ENCODE measurements around the gene RHBDF1. TPM values are rescaled to one million over a fixed set of nuclear protein-coding genes. Genes with fewer than 3 reads are reported as not detected.

RHBDF1 gene
- total and polyA plus RNA-seq, 9 of the 15 experiments (the other 6 are each of a cell fraction or from before 2014, with no cell fraction given): 1.0 to 8.2 (median 4.2) TPM

DNA sequence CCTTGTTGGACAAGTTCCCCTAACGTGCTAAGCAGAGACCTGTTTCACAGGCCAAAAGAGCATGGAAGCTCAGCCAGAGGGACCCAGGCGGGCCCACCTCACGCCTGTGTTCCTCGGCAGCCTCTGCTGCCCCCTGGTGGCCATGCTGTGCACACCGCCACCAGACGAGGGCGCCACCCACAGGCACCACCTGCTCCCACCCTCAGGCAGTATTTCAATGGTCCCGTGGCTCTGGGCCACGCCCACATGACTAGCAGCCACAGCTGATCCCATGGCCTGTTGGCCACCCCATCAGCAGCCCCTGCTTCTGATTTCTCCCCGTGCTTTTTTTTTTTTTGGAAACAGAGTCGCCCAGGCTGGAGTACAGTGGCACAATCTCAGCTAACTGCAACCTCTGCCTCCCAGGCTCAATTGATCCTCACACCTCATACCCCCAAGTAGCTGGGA lies 24.5 kb upstream of the RHBDF1 start (continued):
- TF ChIP-seq NR2F6 (CRISPR knock-in tag; IDR thresholded peaks at IDR 0.05): no peak
- TF ChIP-seq RFX1 (IDR thresholded peaks at IDR 0.05): no peak
- TF ChIP-seq, protein P1, sequence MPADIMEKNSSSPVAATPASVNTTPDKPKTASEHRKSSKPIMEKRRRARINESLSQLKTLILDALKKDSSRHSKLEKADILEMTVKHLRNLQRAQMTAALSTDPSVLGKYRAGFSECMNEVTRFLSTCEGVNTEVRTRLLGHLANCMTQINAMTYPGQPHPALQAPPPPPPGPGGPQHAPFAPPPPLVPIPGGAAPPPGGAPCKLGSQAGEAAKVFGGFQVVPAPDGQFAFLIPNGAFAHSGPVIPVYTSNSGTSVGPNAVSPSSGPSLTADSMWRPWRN (IDR thresholded peaks at IDR 0.05; ENCODE audit: low read depth): no peak
- TF ChIP-seq, protein P2, sequence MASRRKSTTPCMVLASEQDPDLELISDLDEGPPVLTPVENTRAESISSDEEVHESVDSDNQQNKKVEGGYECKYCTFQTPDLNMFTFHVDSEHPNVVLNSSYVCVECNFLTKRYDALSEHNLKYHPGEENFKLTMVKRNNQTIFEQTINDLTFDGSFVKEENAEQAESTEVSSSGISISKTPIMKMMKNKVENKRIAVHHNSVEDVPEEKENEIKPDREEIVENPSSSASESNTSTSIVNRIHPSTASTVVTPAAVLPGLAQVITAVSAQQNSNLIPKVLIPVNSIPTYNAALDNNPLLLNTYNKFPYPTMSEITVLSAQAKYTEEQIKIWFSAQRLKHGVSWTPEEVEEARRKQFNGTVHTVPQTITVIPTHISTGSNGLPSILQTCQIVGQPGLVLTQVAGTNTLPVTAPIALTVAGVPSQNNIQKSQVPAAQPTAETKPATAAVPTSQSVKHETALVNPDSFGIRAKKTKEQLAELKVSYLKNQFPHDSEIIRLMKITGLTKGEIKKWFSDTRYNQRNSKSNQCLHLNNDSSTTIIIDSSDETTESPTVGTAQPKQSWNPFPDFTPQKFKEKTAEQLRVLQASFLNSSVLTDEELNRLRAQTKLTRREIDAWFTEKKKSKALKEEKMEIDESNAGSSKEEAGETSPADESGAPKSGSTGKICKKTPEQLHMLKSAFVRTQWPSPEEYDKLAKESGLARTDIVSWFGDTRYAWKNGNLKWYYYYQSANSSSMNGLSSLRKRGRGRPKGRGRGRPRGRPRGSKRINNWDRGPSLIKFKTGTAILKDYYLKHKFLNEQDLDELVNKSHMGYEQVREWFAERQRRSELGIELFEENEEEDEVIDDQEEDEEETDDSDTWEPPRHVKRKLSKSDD (conservative IDR thresholded peaks at IDR 0.05; ENCODE audit: low read length): 0 out of 2 replicates have a peak, but pooled peaks have one; percentile 75
- no peak for TF ChIP-seq FOXM1 (IDR thresholded peaks at IDR 0.05; ENCODE audit: low read depth)
- TF ChIP-seq FOXM1 (CRISPR knock-in tag; IDR thresholded peaks at IDR 0.05; ENCODE audit: low read depth): no peak
- no peak for TF ChIP-seq ZNF124 (CRISPR knock-in tag; IDR thresholded peaks at IDR 0.05)
- TF ChIP-seq ZBTB1 (CRISPR knock-in tag; IDR thresholded peaks at IDR 0.05; ENCODE audit: borderline replicate concordance, low read depth): no peak
- peak; percentile 43 for TF ChIP-seq RBBP5 (IDR thresholded peaks at IDR 0.05; ENCODE audit: borderline replicate concordance, insufficient read depth, low read length, poor library complexity, severe bottlenecking)
- TF ChIP-seq ZNF431 (CRISPR knock-in tag; IDR thresholded peaks at IDR 0.05): 0 out of 2 replicates have a peak, but pooled peaks have one; percentile 32
- no peak for TF ChIP-seq ZNF316 (IDR thresholded peaks at IDR 0.05)
- TF ChIP-seq PTBP1 (IDR thresholded peaks at IDR 0.05; ENCODE audit: low read depth, low read length): no peak
- TF ChIP-seq TOE1 (IDR thresholded peaks at IDR 0.05; ENCODE audit: borderline replicate concordance): peak; percentile 65; the same call in 1 of the 2 replicates
- no peak for TF ChIP-seq TOE1 (CRISPR knock-in tag; IDR thresholded peaks at IDR 0.05; ENCODE audit: borderline replicate concordance, low read depth)
- no peak for TF ChIP-seq KHSRP (IDR thresholded peaks at IDR 0.05)
- TF ChIP-seq BCL6 (CRISPR knock-in tag; IDR thresholded peaks at IDR 0.05): no peak
- peak; percentile 97 for TF ChIP-seq SP1 (CRISPR knock-in tag; IDR thresholded peaks at IDR 0.05)
- peak; percentile 68 for TF ChIP-seq SOX6 (IDR thresholded peaks at IDR 0.05)
- TF ChIP-seq, protein P3, sequence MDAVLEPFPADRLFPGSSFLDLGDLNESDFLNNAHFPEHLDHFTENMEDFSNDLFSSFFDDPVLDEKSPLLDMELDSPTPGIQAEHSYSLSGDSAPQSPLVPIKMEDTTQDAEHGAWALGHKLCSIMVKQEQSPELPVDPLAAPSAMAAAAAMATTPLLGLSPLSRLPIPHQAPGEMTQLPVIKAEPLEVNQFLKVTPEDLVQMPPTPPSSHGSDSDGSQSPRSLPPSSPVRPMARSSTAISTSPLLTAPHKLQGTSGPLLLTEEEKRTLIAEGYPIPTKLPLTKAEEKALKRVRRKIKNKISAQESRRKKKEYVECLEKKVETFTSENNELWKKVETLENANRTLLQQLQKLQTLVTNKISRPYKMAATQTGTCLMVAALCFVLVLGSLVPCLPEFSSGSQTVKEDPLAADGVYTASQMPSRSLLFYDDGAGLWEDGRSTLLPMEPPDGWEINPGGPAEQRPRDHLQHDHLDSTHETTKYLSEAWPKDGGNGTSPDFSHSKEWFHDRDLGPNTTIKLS (IDR thresholded peaks at IDR 0.05; ENCODE audit: borderline replicate concordance, low read depth): no peak
